Neuronal stem cell (in vitro differentiated cells): ENCODE measurements around the gene DAND5.
A peak's percentile ranks its signal among the peaks of the same experiment; 100 is the strongest.

Source experiments
- DNase-seq: peaks from one replicate; pipeline ENCODE4 v3.0.0-alpha.2; 2013; ENCODE audit warnings: low spot score
- H2AFZ ChIP-seq: one replicate; pipeline ENCODE4 v1.6.1; 2013; ENCODE audit warnings: mild to moderate bottlenecking, low read length, inconsistent platforms
- H2AK5ac ChIP-seq: 2 replicates; pipeline ENCODE4 v1.6.1; 2013; ENCODE audit warnings: low read depth, mild to moderate bottlenecking, inconsistent platforms, low read length, moderate library complexity, mixed read lengths
- H2BK120ac ChIP-seq: 2 replicates; pipeline ENCODE4 v1.6.1; 2013; ENCODE audit warnings: low read depth, mild to moderate bottlenecking, inconsistent platforms, low read length, moderate library complexity, mixed read lengths
- H2BK12ac ChIP-seq: one replicate; pipeline ENCODE4 v1.6.1; 2013; ENCODE audit warnings: low read length, inconsistent platforms
- H2BK15ac ChIP-seq: 2 replicates; pipeline ENCODE4 v1.6.1; 2013; ENCODE audit warnings: mild to moderate bottlenecking, low read length, inconsistent platforms, mixed read lengths
- H2BK5ac ChIP-seq: one replicate; pipeline ENCODE4 v1.6.1; 2013; ENCODE audit warnings: inconsistent platforms, mild to moderate bottlenecking, low read length, moderate library complexity
- H3K14ac ChIP-seq: one replicate; pipeline ENCODE4 v1.6.1; 2013; ENCODE audit warnings: low read length, inconsistent platforms
- H3K18ac ChIP-seq: 2 replicates; pipeline ENCODE4 v1.6.1; 2013; ENCODE audit warnings: low read length, inconsistent platforms
- H3K23ac ChIP-seq: 2 replicates; pipeline ENCODE4 v1.6.1; 2013; ENCODE audit warnings: low read depth, mild to moderate bottlenecking, mixed read lengths, low read length, inconsistent platforms; ENCODE audit not compliant: poor library complexity
- H3K27ac ChIP-seq: replicated peaks from 3 replicates; pipeline ENCODE4 v1.5.1; 2013; ENCODE audit warnings: low read length, inconsistent platforms
- H3K27me3 ChIP-seq, 3 experiments: 2 replicates each; pipeline ENCODE4 v1.6.1; 2013; ENCODE audit warnings: low read length in 3 of 3, mild to moderate bottlenecking in 2 of 3, inconsistent platforms in 1 of 3, low read depth in 1 of 3, mixed read lengths in 1 of 3, moderate library complexity in 1 of 3; ENCODE audit not compliant: control insufficient read depth in 3 of 3, insufficient read depth in 3 of 3
- H3K36me3 ChIP-seq, 2 donors: replicated peaks in 1 of 2; 2 replicates each; pipeline ENCODE4 v1.6.1; 2013; ENCODE audit warnings: low read length in 2 of 2; ENCODE audit not compliant: control insufficient read depth in 2 of 2, insufficient read depth in 2 of 2
- H3K4ac ChIP-seq: 2 replicates; pipeline ENCODE4 v1.6.1; 2013; ENCODE audit warnings: inconsistent platforms, mild to moderate bottlenecking, low read length, moderate library complexity
- H3K4me1 ChIP-seq, 2 donors: 1 replicate in 1 of 2; 2 replicates in 1 of 2; pipeline ENCODE4 v1.6.1; 2013; ENCODE audit warnings: low read length in 2 of 2, low read depth in 1 of 2; ENCODE audit not compliant: control insufficient read depth in 2 of 2, insufficient read depth in 1 of 2
- H3K4me2 ChIP-seq: one replicate; pipeline ENCODE4 v1.6.1; 2013; ENCODE audit warnings: mild to moderate bottlenecking, low read length, inconsistent platforms; ENCODE audit not compliant: insufficient read depth, poor library complexity, severe bottlenecking
- H3K4me3 ChIP-seq, 2 donors: 2 replicates each; pipeline ENCODE4 v1.5.1; 2013; ENCODE audit warnings: low read length in 2 of 2, mild to moderate bottlenecking in 2 of 2, inconsistent platforms in 1 of 2, moderate library complexity in 1 of 2
- H3K79me1 ChIP-seq: one replicate; pipeline ENCODE4 v1.6.1; 2013; ENCODE audit warnings: low read depth, mild to moderate bottlenecking, inconsistent platforms, low read length, moderate library complexity
- H3K9ac ChIP-seq: one replicate; pipeline ENCODE4 v1.6.1; 2013; ENCODE audit warnings: mild to moderate bottlenecking, low read depth, low read length, inconsistent platforms; ENCODE audit not compliant: poor library complexity
- H3K9me3 ChIP-seq, 2 donors: replicated peaks in 1 of 2; 2 replicates each; pipeline versions ENCODE3 to v1.6.1; 2013; ENCODE audit warnings: low read length in 2 of 2, mild to moderate bottlenecking in 2 of 2, inconsistent platforms in 1 of 2, low read depth in 1 of 2, mixed read lengths in 1 of 2, moderate library complexity in 1 of 2; ENCODE audit not compliant: control insufficient read depth in 2 of 2, insufficient read depth in 1 of 2
- H4K8ac ChIP-seq: one replicate; pipeline ENCODE4 v1.6.1; 2013; ENCODE audit warnings: low read depth, mild to moderate bottlenecking, inconsistent platforms, low read length, moderate library complexity
- H4K91ac ChIP-seq: one replicate; pipeline ENCODE4 v1.6.1; 2013; ENCODE audit warnings: low read length, low read depth, mild to moderate bottlenecking, inconsistent platforms; ENCODE audit not compliant: poor library complexity
- WGBS, 2 donors: extraction: QIAGEN DNeasy Blood & Tissue Kit; methylation state at CpG; one replicate each; pipeline ENCODE4 v1.1.7; 2013; ENCODE audit warnings: missing lambda C conversion rate in 2 of 2, mixed read lengths in 1 of 2; ENCODE audit not compliant: insufficient read length in 2 of 2, insufficient replicate concordance in 1 of 2; ENCODE audit errors: extremely low coverage in 2 of 2; 5-methylcytosine and 5-hydroxymethylcytosine counted together

Gene DAND5

DNA sequence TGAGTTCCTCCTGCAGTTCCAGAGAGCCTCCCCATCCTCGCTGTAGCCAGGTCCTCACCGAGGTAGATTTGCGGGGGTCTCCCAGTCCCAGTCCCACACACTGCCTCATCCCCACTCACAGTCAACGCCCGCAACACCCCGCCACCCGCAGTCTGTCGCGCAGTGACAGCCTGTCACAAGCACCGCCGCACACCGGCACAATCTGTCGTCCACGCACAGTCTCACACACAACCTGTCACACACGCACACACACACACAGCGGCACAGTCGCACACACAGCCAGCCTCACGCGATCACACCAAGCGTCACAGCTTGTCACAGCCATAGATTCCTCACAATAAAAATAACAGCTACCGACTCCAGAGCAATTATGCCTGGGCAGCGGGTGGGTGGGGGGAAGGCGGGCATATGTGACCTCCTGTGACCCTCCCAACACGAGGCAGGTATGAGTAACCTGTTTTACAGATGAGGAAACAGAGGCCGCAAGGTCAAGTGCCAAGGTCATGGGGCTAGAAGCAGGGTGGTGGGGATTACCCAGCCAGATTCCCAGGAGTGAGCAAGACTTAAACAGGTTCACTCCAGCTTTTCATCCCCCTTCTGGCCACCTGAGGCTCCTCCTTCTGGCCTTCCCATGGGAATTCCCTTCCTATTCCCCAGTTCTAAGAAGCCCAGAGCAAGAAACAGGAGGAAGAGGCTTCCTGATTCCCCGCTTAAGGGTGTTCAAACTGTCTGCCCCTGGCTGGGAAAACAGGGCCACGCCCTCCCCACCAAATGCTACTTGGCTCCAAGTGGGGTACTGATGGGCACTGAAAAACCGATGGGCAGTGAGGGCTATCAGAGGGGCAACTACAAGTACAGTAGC lies 39.8 kb downstream of the DAND5 start:
- no peak overlapping the region for H2BK15ac ChIP-seq
- peak overlapping the region; percentile 63 for H3K18ac ChIP-seq
- no peak overlapping the region for H4K8ac ChIP-seq
- WGBS, 2 donors: no CpG with 5 or more reads among the region's 28 CpGs
- peaks cover 7 to 16% of the 10 kb centered on the region in 2 donors for H3K9me3 ChIP-seq
- H2BK5ac ChIP-seq: no peak overlapping the region
- no peak overlapping the region for H3K4me2 ChIP-seq
- no peaks in the 10 kb centered on the region for H3K36me3 ChIP-seq
- no peak overlapping the region for H2BK120ac ChIP-seq
- H3K14ac ChIP-seq: no peak overlapping the region
- no peak overlapping the region for H3K4ac ChIP-seq
- peak overlapping the region; percentile 34 for H3K9ac ChIP-seq
- peaks cover 53 to 99% (median 93%) of the 10 kb centered on the region in 3 experiments for H3K27me3 ChIP-seq
- H4K91ac ChIP-seq: no peak overlapping the region
- H3K4me3 ChIP-seq: no peak overlapping the region
- H3K4me1 ChIP-seq: peaks cover 0 to 3% of the 10 kb centered on the region in 2 donors
- DNase-seq: no peak
- no peak overlapping the region for H2BK12ac ChIP-seq
- H3K23ac ChIP-seq: peak overlapping the region; percentile 32
- peaks cover 8% of the 10 kb centered on the region for H3K79me1 ChIP-seq
- no peak overlapping the region for H2AFZ ChIP-seq
- H2AK5ac ChIP-seq: no peak overlapping the region
- no peak overlapping the region for H3K27ac ChIP-seq

DNA sequence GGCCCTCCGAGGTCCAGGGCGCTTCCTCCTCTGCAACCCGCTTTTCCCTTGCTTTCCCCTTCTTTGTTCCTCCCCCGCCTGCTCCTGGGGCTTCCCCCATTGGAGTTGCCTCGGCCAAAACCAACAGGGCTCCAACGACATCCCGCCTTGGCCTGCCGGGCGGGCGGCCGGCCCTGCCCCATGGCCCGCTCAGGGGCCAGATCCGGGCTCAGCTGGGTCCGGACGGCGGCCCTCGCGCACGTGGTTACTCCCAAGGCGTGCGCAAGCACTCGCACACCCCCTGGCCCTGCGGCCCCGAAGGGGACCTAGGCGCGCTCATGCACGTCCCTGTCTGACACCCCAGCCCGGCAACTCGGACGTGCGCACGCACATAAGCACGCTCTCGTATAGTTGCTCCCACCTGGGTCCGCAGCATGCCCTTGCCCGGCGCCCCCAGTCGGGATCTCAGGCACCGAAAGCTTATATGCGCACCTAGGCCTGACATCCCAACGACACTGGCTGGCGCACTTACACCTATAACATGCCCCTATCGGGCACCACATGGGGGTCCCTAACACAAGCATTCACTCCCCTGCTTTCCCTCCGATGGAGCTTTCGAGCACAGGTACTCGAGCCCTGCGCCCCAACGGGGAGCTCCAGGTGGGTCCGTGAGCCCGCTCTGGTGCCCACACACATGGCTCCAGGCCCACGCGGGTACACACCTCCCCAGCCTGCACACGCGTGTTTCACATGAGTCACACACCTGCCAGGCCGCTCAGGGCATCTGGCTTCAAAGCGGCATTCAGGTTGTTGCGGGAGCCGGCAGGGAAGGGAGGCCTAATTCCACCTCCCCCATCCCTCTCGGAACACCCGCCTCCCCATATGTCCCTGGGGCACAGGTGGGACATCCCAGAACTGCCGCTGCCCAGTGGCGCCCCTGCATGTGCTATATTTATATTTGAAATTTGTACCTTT lies 40.9 kb downstream of the DAND5 start:
- no CpG with 5 or more reads among the region's 62 CpGs for WGBS, 2 donors
- peaks cover 7 to 16% of the 10 kb centered on the region in 2 donors for H3K9me3 ChIP-seq
- H3K4me3 ChIP-seq: no peak overlapping the region
- peak overlapping the region; percentile 70 for H2AK5ac ChIP-seq
- H3K18ac ChIP-seq: peak overlapping the region; percentile 76
- H2BK5ac ChIP-seq: peak overlapping the region; percentile 35
- no peak overlapping the region for H3K27ac ChIP-seq
- no peak for DNase-seq
- no peak overlapping the region for H4K91ac ChIP-seq
- peak overlapping the region; percentile 24 for H3K9ac ChIP-seq
- H3K4me2 ChIP-seq: no peak overlapping the region
- peak overlapping the region; percentile 89 for H3K23ac ChIP-seq
- H3K14ac ChIP-seq: peak overlapping the region; percentile 71
- peaks cover 0 to 3% of the 10 kb centered on the region in 2 donors for H3K4me1 ChIP-seq
- H2BK15ac ChIP-seq: peak overlapping the region; percentile 91
- H3K79me1 ChIP-seq: peaks cover 6% of the 10 kb centered on the region
- H3K4ac ChIP-seq: peak overlapping the region; percentile 10
- no peaks in the 10 kb centered on the region for H3K36me3 ChIP-seq
- H3K27me3 ChIP-seq: peaks cover 63 to 100% (median 98%) of the 10 kb centered on the region in 3 experiments
- no peak overlapping the region for H2AFZ ChIP-seq
- no peak overlapping the region for H2BK12ac ChIP-seq
- H2BK120ac ChIP-seq: no peak overlapping the region
- no peak overlapping the region for H4K8ac ChIP-seq

DNA sequence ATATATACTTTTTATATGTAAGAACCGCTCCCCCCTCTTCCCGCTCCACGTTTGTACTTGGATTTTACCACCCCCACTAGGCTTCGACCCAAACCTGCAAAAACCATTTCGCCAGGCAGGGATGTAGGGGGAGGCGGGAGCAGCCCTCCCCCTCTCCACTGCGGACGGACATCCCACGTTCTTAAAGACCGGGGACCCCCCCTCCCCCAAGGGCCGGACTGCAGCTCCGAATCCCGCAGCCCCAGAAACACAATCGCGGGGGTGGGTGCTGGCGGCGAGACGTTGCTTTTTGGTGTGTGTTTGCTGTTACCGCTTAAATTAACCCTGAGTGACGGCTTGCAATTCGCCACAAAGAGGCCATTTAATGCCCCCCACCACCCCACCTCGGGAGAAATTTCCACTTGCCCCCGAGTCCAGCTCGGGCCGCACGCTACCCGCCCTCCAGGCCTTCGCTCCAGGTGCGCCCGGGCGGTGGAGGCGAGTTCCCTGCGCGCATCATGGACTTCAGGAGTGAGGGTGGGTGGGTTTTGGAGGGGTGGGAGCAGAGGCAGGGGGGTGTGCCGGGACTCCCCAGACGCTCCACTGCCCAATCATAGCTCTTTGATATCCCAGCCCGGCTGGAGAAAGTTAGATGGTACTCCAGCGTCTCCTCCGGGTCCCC lies 41.7 kb downstream of the DAND5 start:
- H3K4me2 ChIP-seq: no peak overlapping the region
- peaks cover 0 to 3% of the 10 kb centered on the region in 2 donors for H3K4me1 ChIP-seq

More for the DNA sequence above, 41.7 kb downstream of the DAND5 start:
- Histone ChIP-seq H3K23ac (no peak overlapping the region), H2AFZ (no peak overlapping the region), H2AK5ac (no peak overlapping the region), H2BK12ac (no peak overlapping the region), H3K27me3 (peaks cover 68 to 100% (median 98%) of the 10 kb centered on the region in 3 experiments), H3K27ac (no peak overlapping the region), H3K18ac (no peak overlapping the region), H3K4ac (no peak overlapping the region), H4K8ac (no peak overlapping the region), H3K4me3 (no peak overlapping the region), H2BK120ac (no peak overlapping the region), H3K79me1 (peaks cover 6% of the 10 kb centered on the region), H2BK15ac (no peak overlapping the region), H3K9ac (no peak overlapping the region), H2BK5ac (peak overlapping the region; percentile 66), H3K9me3 (peaks cover 7 to 16% of the 10 kb centered on the region in 2 donors), H3K14ac (no peak overlapping the region), H3K36me3 (no peaks in the 10 kb centered on the region), H4K91ac (no peak overlapping the region)
- WGBS, 2 donors: no CpG with 5 or more reads among the region's 39 CpGs
- DNase-seq: no peak
